NCI-H2107 (cell line): ENCODE data around the gene LDB3.

ENCODE experiments used
- DNase-seq: peaks from one replicate; lab custom pipeline; 2025; lab: John Stamatoyannopoulos, UW

Gene LDB3

DNA sequence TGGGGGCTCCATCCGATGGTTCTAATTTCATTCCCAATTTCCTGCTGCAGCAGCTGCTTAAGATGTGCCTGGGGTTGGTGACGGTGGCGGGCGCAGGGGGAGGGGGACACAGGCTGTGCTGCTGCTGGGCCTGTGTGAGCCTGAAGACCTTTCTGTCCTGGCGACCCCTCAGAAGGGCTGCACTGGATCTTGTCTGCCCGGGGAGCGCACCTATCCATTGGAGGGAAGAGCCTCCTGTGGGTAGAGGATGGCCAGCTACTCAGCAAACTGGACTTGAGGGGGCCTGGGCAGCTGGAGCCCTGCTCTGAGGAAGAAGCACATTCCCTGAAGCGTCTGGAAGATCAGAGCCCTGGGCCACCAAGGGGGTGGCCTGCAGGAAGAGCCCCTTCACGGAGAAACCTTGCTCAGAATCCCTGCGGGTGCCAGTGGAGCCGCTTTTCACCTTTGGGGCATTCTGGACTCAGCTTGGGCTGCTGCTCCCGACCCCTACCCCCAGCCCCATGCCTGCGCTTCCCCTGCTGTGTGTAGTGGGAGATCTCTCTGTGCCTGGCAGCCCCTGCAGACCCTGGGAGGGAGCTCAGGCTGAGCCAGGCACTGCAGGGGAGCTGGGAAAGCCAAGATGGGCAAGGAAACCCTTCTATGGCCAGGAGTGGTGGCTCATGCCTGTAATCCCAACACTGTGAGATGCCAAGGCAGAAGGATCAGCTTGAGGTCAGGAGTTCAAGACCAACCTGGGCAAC lies 17.8 kb downstream of the LDB3 start:
- no peak for DNase-seq

- DNase-seq: no peak
Measured at GRCh38 chr10:86686972-86687371, 18.7 kb downstream of the LDB3 start.

DNA sequence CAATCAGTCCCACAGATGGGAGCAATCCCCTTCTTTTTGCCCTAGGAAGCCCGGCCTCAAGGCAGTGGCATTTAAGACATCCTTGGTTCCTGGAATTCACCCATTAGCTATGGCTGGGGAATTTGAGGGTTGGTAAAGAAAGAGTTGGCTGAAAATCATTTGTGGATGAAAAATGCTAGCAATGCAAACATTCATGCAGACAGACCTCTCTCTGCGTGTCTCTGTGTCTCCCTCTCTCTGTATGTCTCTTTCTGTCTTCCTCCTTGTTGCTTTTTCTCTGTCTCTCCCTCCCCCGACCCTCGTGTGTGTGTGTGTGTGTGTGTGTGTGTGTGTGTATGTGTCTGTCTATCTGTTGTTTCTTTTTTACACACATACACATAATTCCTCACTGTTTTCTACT lies 19.4 kb downstream of the LDB3 start:
- DNase-seq: no peak

DNA sequence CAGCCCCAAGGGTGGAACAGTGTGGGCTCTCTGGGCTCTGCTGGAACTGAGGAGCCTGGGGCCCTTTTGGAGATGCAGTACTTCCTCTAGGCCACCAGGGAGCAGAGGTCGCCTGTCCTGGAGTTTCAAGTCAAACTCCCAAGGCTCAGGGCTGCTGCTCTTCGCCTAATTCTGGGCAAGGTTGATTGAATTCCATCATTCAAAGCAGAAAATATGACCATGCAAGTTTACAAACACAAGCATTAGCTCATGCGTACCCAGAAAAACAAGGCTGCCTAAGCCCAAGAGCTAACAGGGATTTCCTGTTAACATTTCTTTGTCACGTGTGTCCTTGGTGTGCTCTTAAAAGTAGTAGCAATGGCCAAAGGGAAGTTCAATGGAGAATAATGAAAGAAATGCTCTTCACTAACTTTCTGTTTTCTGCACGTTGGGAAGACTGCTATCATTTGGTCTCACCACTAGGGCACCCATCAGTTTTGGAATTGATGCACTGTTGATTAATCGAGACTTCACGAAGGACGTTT lies 20.1 kb downstream of the LDB3 start:
- peak; percentile 8 for DNase-seq

GRCh38 chr10:86689146-86689545 lies 20.8 kb downstream of the LDB3 start:
- DNase-seq: no peak

- no peak for DNase-seq
Measured at GRCh38 chr10:86690231-86690630, 21.9 kb downstream of the LDB3 start.

- no peak for DNase-seq
Measured at GRCh38 chr10:86690657-86691084, 22.4 kb downstream of the LDB3 start.

- no peak for DNase-seq
Measured at GRCh38 chr10:86691333-86692022, 23.2 kb downstream of the LDB3 start.

GRCh38 chr10:86692023-86692514 lies 23.8 kb downstream of the LDB3 start:
- no peak for DNase-seq

GRCh38 chr10:86692664-86693063 lies 24.4 kb downstream of the LDB3 start:
- DNase-seq: no peak

DNA sequence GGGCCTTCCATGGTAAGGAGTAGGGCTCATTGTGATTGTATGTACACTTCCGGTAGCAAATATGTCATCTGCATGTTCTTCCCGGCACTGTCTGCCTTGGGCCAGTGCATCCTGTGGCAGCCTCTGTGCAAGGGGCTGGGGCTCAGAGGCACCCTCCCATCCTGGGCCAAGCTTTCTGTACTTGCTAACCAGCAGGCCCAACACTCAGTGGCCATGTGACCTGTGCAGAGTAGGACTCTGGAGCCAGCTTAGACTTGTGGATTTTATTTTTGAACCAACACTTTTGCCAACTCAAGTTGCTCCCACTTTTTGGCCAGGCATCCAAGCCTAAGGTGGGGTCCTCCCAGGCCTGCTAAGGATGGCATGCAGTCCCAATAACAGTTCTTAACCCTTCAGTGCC lies 25.0 kb downstream of the LDB3 start:
- DNase-seq: no peak

GRCh38 chr10:86693721-86694369 lies 25.5 kb downstream of the LDB3 start:
- DNase-seq: no peak

DNA sequence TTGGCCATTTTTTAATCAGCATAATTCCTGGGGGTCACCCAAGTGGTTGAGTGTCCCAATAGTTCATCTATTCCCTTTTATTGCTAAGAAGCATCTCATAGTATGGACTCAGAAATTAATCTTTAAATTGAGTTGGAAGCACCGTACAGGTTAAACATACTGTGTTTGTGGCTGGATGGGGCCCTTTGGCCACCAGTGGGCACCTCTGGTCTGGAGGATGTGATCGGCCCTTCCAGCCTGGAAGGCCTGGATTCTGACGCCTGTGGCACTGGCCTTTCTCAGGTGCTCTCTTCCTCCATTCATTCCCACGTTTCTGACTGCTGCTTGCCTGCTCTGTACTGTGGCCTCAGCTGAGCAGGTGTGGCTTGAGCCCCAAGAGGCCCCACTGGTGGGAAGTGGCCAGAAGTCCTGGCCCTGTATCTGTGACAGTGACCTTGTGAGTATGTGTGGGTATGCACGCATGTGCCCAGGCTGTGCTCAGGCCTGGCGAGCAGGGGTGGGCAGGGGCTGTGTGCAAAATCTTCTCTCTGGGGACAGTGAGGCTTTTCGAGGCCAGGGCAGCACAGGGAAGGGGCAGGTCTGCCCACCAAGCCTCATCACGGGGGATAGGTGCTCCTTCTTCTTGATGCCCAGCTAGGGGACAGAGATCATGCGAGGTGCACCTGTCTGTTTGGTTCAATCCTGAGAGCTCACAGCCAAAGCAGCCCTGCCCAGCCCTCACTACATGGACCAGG lies 30.1 kb downstream of the LDB3 start:
- no peak for DNase-seq

GRCh38 chr10:86699125-86699524 lies 30.8 kb downstream of the LDB3 start:
- DNase-seq: no peak

DNA sequence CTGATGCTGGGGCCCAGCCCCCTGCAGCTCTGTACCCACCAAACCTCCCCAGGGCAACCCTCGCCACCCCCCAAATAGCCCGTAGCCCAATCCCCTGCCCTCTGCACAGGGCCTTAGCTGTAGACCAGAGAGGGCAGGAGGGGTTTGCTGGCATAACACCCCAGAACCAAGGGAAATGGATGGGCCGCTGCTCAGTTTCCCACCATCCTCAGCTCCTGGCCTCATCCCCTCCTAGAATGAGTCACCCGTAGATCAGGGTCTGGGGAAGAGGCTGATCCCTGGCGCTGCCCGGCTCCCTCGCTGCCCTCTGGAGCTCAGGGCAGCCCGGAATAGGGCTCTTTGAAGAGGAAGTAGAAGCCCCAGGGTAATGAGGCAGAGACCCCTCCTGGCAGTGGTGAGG lies 31.2 kb downstream of the LDB3 start:
- no peak for DNase-seq

DNA sequence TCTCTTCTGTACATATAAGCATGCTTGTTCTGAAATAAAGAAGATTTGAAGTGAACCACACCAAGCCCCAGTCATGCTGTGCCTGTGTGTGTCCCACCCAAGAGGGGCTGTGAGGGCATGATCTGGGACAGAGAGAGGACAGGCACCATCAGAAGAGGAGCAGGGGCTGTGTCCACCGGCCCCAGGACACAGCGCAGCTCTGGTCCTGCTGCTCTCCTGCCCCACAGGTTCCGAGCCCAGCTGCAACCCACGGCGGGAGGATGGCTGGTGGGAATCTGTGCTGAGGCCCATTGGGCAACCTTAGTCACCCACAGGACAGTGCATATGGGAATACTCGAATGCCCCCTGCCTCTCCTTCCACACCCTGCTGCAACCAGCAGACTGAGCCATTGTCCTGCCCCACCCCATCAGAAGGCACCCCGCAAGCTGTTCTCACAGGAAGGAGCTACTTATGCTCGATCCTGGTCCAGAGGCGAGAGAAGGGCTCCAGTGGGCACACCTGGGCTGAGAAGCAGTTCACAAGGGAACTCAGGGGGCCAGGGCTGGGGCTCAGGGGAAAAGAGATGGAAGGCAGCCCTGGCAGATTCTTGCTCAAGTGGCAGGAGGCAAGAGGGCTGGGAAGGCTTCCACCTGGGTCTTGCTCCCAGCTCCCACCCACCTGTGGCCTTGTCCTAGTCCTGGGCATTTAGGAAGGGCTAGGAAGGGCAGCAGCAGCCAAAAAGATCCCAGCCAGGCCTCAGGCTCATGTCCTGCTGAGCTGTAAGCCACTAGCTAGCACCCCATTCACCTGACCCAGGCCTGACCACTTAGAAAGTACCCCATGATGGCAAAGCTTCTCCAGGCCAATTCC lies 31.9 kb downstream of the LDB3 start:
- no peak for DNase-seq

- no peak for DNase-seq
Measured at GRCh38 chr10:86700851-86701617, 32.7 kb downstream of the LDB3 start.

DNA sequence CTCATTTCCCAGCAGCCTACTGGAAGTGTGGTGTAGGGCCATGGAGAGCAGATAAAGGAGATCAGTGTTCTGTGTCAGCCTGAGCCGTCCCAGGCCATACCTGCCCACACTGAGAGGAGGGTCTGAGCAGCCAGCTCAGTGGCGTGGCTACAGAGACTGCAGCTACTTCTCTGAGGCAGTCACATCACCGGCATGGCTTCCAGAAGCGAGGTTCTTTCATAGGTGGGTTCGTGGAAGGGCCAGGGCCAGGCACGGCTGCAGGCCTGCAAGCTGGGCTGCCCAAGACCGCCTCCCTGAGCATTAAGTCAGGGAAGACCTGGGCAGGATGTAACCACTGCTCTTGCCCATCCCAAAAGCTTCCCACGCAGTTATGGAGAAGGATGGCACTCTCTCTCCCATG lies 34.9 kb downstream of the LDB3 start:
- no peak for DNase-seq

- DNase-seq: no peak
Measured at GRCh38 chr10:86705139-86705538, 36.8 kb downstream of the LDB3 start.

- DNase-seq: no peak
Measured at GRCh38 chr10:86705905-86706304, 37.6 kb downstream of the LDB3 start.
